Prostate gland (tissue), 2 donors: ENCODE measurements around the gene TICRR. TPM values are rescaled to one million over a fixed set of nuclear protein-coding genes. Genes with fewer than 3 reads are reported as not detected.
A peak's percentile ranks its signal among the peaks of the same experiment; 100 is the strongest.

ENCODE experiments used
- DNase-seq: peaks from one replicate; pipeline ENCODE4 v3.0.0-alpha.2; 2019; ENCODE audit warnings: low spot score
- H3K27ac ChIP-seq, 2 donors: fragments of 200-600 bp; sonication (generic); 2 replicates each; pipeline ENCODE4 v1.5.1; 2017 to 2019
- H3K27me3 ChIP-seq: fragments of 200-600 bp; sonication (generic); replicated peaks from 2 replicates; pipeline ENCODE4 v1.5.1; 2019; ENCODE audit not compliant: insufficient read depth
- H3K36me3 ChIP-seq, 2 donors: fragments of 200-600 bp; sonication (generic); 1 replicate in 1 of 2; 2 replicates in 1 of 2; pipeline versions ENCODE4 v1.5.1 to v1.8.1; 2017 to 2019
- H3K4me1 ChIP-seq: fragments of 200-600 bp; sonication (generic); replicated peaks from 2 replicates; pipeline ENCODE4 v1.5.1; 2019
- H3K4me3 ChIP-seq, 2 donors: fragments of 200-600 bp; sonication (generic); 2 replicates each; pipeline ENCODE4 v1.5.1; 2017 to 2019
- H3K9me3 ChIP-seq: fragments of 200-600 bp; sonication (generic); 2 replicates; pipeline ENCODE4 v1.5.1; 2017
- POLR2A ChIP-seq: fragments of 450-650 bp; IDR thresholded peaks from one replicate; pipeline ENCODE4 v1.6.1; 2016; ENCODE audit warnings: antibody characterized with exemption, mild to moderate bottlenecking
- POLR2AphosphoS5 ChIP-seq: sonication (generic); formaldehyde crosslinking; IDR thresholded peaks from one replicate; pipeline ENCODE4 v1.6.1; 2017; ENCODE audit warnings: antibody characterized with exemption
- WGBS: methylation state at CpG from one replicate; pipeline ENCODE4 v1.1.5; 2018; 5-methylcytosine and 5-hydroxymethylcytosine counted together
- intact Hi-C: fragments of 100-400 bp; cut with DNase I; formaldehyde crosslinking; loops from one replicate; pipeline ENCODE4 v1.14.2; 2022
- total RNA-seq, 2 donors: library from RNA; depleted of rRNA; stranded (reverse); fragments of >200 nt; gene quantifications; one replicate each; pipeline ENCODE4 v1.1.0, GENCODE V29; 2016
- TF ChIP-seq, protein P1 (sequence below), 4 experiments: fragments of 200-600 bp in 2 of 4; fragments of 450-650 bp in 2 of 4; sonication (generic) in 2 of 4; IDR thresholded peaks; 1 replicate in 3 of 4; 2 replicates in 1 of 4; pipeline ENCODE4 v1.5.1; 2016 to 2019; ENCODE audit warnings: antibody characterized with exemption in 4 of 4, mild to moderate bottlenecking in 2 of 4, moderate library complexity in 2 of 4

Gene TICRR
- total RNA-seq, 2 donors from 2014 or later: 0.55 to 4.1 TPM

- Histone ChIP-seq H3K27ac (no peak overlapping the region), H3K4me3 (no peak overlapping the region), H3K4me1 (no peaks in the 10 kb centered on the region), H3K9me3 (no peaks in the 10 kb centered on the region), H3K36me3 (no peaks in the 10 kb centered on the region), H3K27me3 (no peaks in the 10 kb centered on the region)
- no peak for TF ChIP-seq POLR2A
- no peak for TF ChIP-seq POLR2AphosphoS5
- TF ChIP-seq, protein P1, sequence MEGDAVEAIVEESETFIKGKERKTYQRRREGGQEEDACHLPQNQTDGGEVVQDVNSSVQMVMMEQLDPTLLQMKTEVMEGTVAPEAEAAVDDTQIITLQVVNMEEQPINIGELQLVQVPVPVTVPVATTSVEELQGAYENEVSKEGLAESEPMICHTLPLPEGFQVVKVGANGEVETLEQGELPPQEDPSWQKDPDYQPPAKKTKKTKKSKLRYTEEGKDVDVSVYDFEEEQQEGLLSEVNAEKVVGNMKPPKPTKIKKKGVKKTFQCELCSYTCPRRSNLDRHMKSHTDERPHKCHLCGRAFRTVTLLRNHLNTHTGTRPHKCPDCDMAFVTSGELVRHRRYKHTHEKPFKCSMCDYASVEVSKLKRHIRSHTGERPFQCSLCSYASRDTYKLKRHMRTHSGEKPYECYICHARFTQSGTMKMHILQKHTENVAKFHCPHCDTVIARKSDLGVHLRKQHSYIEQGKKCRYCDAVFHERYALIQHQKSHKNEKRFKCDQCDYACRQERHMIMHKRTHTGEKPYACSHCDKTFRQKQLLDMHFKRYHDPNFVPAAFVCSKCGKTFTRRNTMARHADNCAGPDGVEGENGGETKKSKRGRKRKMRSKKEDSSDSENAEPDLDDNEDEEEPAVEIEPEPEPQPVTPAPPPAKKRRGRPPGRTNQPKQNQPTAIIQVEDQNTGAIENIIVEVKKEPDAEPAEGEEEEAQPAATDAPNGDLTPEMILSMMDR (IDR thresholded peaks at IDR 0.05): no peak
- WGBS: 81% methylated on average over 5 of the region's 5 CpGs
- DNase-seq: no peak
- intact Hi-C loops: no loop called here
These were observed 8.5 kb upstream of the TICRR start for GRCh38 chr15:89566621-89567294.

- 91% methylated on average over 7 of the region's 7 CpGs for WGBS
- H3K36me3 ChIP-seq: no peaks in the 10 kb centered on the region
- no peak for DNase-seq
- intact Hi-C loops: no loop called here
- H3K4me3 ChIP-seq: no peak overlapping the region
- no peak overlapping the region for H3K27ac ChIP-seq
- no peaks in the 10 kb centered on the region for H3K4me1 ChIP-seq
- no peaks in the 10 kb centered on the region for H3K9me3 ChIP-seq
- no peak for TF ChIP-seq POLR2AphosphoS5
- TF ChIP-seq, protein P1 (IDR thresholded peaks at IDR 0.05): no peak
- TF ChIP-seq POLR2A: no peak
- H3K27me3 ChIP-seq: no peaks in the 10 kb centered on the region
These were observed 6.1 kb upstream of the TICRR start for GRCh38 chr15:89569090-89569745.

DNA sequence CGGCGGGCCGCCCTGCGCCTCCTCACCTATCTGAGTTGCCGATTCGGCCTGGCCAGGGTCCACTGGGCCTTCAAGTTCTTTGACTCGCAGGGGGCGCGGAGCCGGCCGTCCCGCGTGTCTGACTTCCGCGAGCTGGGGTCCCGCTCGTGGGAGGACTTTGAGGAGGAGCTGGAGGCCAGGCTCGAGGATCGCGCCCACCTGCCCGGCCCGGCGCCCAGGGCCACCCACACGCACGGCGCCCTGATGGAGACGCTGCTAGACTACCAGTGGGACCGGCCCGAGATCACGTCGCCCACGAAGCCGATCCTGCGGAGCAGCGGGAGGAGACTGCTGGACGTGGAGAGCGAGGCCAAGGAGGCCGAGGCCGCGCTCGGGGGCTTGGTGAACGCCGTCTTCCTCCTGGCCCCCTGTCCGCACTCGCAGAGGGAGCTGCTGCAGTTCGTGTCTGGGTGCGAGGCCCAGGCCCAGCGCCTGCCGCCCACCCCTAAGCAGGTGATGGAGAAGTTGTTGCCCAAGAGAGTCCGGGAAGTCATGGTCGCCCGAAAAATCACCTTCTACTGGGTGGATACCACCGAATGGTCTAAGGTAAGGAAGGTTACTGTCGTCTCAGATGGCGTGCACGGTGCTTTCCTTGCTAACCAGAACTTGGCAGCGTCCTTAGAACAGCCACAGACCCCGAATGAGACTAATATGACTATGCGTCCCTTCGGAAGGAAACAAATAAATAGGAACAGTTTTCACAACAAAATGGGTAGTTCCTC, 567 bp downstream of the TICRR start:
- no peaks in the 10 kb centered on the region for H3K36me3 ChIP-seq
- TF ChIP-seq, protein P1 (IDR thresholded peaks at IDR 0.05): no peak
- TF ChIP-seq POLR2AphosphoS5 (no peak), POLR2A (no peak)
- H3K27ac ChIP-seq: no peak overlapping the region
- 1% methylated on average over 28 of the region's 60 CpGs for WGBS
- peaks cover 6% of the 10 kb centered on the region for H3K4me1 ChIP-seq
- no peaks in the 10 kb centered on the region for H3K9me3 ChIP-seq
- no peak for DNase-seq
- no peaks in the 10 kb centered on the region for H3K27me3 ChIP-seq
- peak overlapping the region; percentile 49 to 71 for H3K4me3 ChIP-seq
- intact Hi-C loops: no loop called here

- peaks cover 6% of the 10 kb centered on the region for H3K4me1 ChIP-seq
- H3K27ac ChIP-seq: no peak overlapping the region
- no peaks in the 10 kb centered on the region for H3K9me3 ChIP-seq
- no peaks in the 10 kb centered on the region for H3K27me3 ChIP-seq
- DNase-seq: no peak
- no peak overlapping the region for H3K4me3 ChIP-seq
- TF ChIP-seq POLR2AphosphoS5 (no peak), POLR2A (no peak)
- TF ChIP-seq, protein P1 (IDR thresholded peaks at IDR 0.05): no peak
- 17% methylated on average over 1 of the region's 1 CpG for WGBS
- H3K36me3 ChIP-seq: no peaks in the 10 kb centered on the region
- intact Hi-C loops: no loop called here
These were observed 1.1 kb downstream of the TICRR start for GRCh38 chr15:89576417-89576773.
